GM10266 (cell line): Measurements from ENCODE around the gene ETNK1.
"Not testable (repeated sequence)": the region's sequence is repeated elsewhere in the genome, so short reads cannot be mapped to it uniquely, and the experiment has no call there.

Source experiments
- DNase-seq: peaks from one replicate; pipeline ENCODE4 v3.0.0; 2012; ENCODE audit errors: extremely low spot score
- CTCF ChIP-seq: IDR thresholded peaks from 2 replicates; pipeline ENCODE4 v1.5.1; 2012; ENCODE audit warnings: mild to moderate bottlenecking, low read depth; ENCODE audit not compliant: control insufficient read depth, insufficient read depth; ENCODE audit errors: missing control alignments

The ETNK1 gene

GRCh38 chr12:22593864-22594263 is 31.1 kb upstream of the ETNK1 start:
- no peak for TF ChIP-seq CTCF
- no peak for DNase-seq

GRCh38 chr12:22597539-22597938 is 27.4 kb upstream of the ETNK1 start:
- not testable (repeated sequence) for DNase-seq

GRCh38 chr12:22598141-22598762 is 26.7 kb upstream of the ETNK1 start:
- no peak for DNase-seq
- TF ChIP-seq CTCF = no peak

GRCh38 chr12:22598763-22599161 is 26.2 kb upstream of the ETNK1 start:
- no peak for TF ChIP-seq CTCF

GRCh38 chr12:22600181-22600580 is 24.8 kb upstream of the ETNK1 start:
- no peak for DNase-seq
- TF ChIP-seq CTCF = no peak

More at GRCh38 chr12:22598763-22599161, 26.2 kb upstream of the ETNK1 start:
- no peak for DNase-seq

GRCh38 chr12:22609501-22609900 is 15.5 kb upstream of the ETNK1 start:
- no peak for TF ChIP-seq CTCF
- no peak for DNase-seq

- no peak for TF ChIP-seq CTCF
- DNase-seq = no peak
These were observed 14.8 kb upstream of the ETNK1 start for GRCh38 chr12:22610131-22610530.

- not testable (repeated sequence) for DNase-seq
These were observed 12.1 kb upstream of the ETNK1 start for GRCh38 chr12:22612822-22613221.
